Fibroblast of lung (primary cell): Measurements from ENCODE around the gene PDE8B. TPM values are rescaled to one million over a fixed set of nuclear protein-coding genes. Genes with fewer than 3 reads are reported as not detected.

Experiments used
- DNase-seq, 2 donors: peaks; one replicate each; pipeline versions ENCODE4 v3.0.0 to v3.0.0-alpha.2; 2010; ENCODE audit warnings: low read depth in 2 of 2
- H2AFZ ChIP-seq: 2 replicates; pipeline ENCODE4 v1.5.1; 2012; ENCODE audit warnings: low read length, control low read depth, inconsistent platforms
- H3K27ac ChIP-seq: 2 replicates; pipeline ENCODE4 v1.5.1; 2011; ENCODE audit warnings: low read length, control low read depth; ENCODE audit not compliant: insufficient read depth
- H3K27me3 ChIP-seq: 2 replicates; pipeline ENCODE4 v1.5.1; 2011; ENCODE audit warnings: mild to moderate bottlenecking, low read length; ENCODE audit not compliant: control insufficient read depth, insufficient read depth
- H3K36me3 ChIP-seq: 2 replicates; pipeline ENCODE4 v1.5.1; 2011; ENCODE audit warnings: low read length; ENCODE audit not compliant: control insufficient read depth, insufficient read depth
- H3K4me1 ChIP-seq: 2 replicates; pipeline ENCODE4 v1.5.1; 2011; ENCODE audit warnings: low read length; ENCODE audit not compliant: control insufficient read depth, insufficient read depth; ENCODE audit errors: extremely low read depth
- H3K4me2 ChIP-seq: 2 replicates; pipeline ENCODE4 v1.5.1; 2011; ENCODE audit warnings: low read length, control low read depth; ENCODE audit not compliant: insufficient read depth; ENCODE audit errors: extremely low read depth
- H3K4me3 ChIP-seq, 4 experiments: fragments of 200-600 bp in 1 of 4; sonication (generic) in 1 of 4; replicated peaks in 1 of 4; 2 replicates each; pipeline ENCODE4 v1.5.1; 2011 to 2016; ENCODE audit warnings: low read length in 4 of 4, low read depth in 3 of 4, mild to moderate bottlenecking in 3 of 4, control low read depth in 2 of 4, inconsistent platforms in 1 of 4, mixed read lengths in 1 of 4; ENCODE audit not compliant: insufficient read depth in 1 of 4; ENCODE audit errors: control extremely low read depth in 1 of 4
- H3K79me2 ChIP-seq: 2 replicates; pipeline ENCODE4 v1.5.1; 2012; ENCODE audit warnings: mild to moderate bottlenecking, low read length, inconsistent platforms; ENCODE audit not compliant: control insufficient read depth, insufficient read depth
- H3K9ac ChIP-seq: 2 replicates; pipeline ENCODE4 v1.5.1; 2011; ENCODE audit warnings: mild to moderate bottlenecking, low read length, control low read depth; ENCODE audit not compliant: insufficient read depth
- H3K9me3 ChIP-seq: 2 replicates; pipeline ENCODE4 v1.5.1; 2012; ENCODE audit warnings: low read depth, low read length; ENCODE audit not compliant: control insufficient read depth, insufficient read depth
- H4K20me1 ChIP-seq: 2 replicates; pipeline ENCODE4 v1.5.1; 2011; ENCODE audit warnings: low read length; ENCODE audit not compliant: control insufficient read depth, insufficient read depth; ENCODE audit errors: extremely low read depth
- EZH2 ChIP-seq: IDR thresholded peaks from 2 replicates; pipeline ENCODE4 v1.5.1; 2012; ENCODE audit warnings: low read length, control low read depth, mild to moderate bottlenecking; ENCODE audit errors: missing control alignments
- polyA plus RNA-seq, 2 donors: library from polyadenylated mRNA; depleted of rRNA in 1 of 2; stranded (reverse) in 1 of 2; unstranded in 1 of 2; fragments of >200 nt; gene quantifications; 2 replicates each; pipeline ENCODE4 v1.2.1, GENCODE V29; 2011 to 2012; ENCODE audit warnings: missing spikeins in 1 of 2
- total RNA-seq: library from RNA; depleted of rRNA; stranded (reverse); fragments of >200 nt; gene quantifications from 2 replicates; pipeline ENCODE4 v1.2.1, GENCODE V29; 2014
- TF ChIP-seq, protein P1 (sequence below), 2 donors: IDR thresholded peaks in 1 of 2; conservative IDR thresholded peaks in 1 of 2; 1 replicate in 1 of 2; 2 replicates in 1 of 2; pipeline ENCODE4 v1.5.1; 2011 to 2012; ENCODE audit warnings: low read length in 2 of 2, control low read depth in 1 of 2, inconsistent platforms in 1 of 2, low read depth in 1 of 2, mild to moderate bottlenecking in 1 of 2

The PDE8B gene
- total and polyA plus RNA-seq, 2 donors (not counting 1 experiment from before 2014, with no cell fraction given): 0.17 to 0.18 TPM

DNA sequence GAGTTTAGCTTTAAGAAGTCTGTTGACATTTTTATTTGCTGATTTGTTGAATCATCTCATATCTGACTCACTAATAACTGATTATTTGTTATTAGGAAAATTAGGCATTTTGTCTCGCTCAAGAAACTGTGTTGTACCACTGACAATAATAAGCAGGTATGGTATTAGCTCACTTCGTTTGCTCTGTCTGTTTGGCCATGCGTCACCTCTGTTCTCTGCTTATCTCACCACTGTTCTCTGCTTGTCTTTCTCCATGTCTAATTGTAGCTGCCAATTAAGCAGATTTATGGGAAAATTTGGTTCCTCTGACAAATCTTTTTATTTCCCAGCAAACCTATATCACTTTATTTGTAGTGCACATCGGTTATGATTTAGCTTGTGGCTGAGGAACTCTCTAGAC, 142.8 kb downstream of the PDE8B start:
- Histone ChIP-seq H3K27ac (no peak overlapping the region), H3K27me3 (peaks cover 9% of the 10 kb centered on the region), H3K36me3 (no peaks in the 10 kb centered on the region), H3K9ac (no peak overlapping the region), H4K20me1 (no peaks in the 10 kb centered on the region), H2AFZ (no peak overlapping the region), H3K79me2 (no peaks in the 10 kb centered on the region), H3K4me2 (no peak overlapping the region), H3K4me1 (no peaks in the 10 kb centered on the region), H3K4me3 (no peak overlapping the region), H3K9me3 (no peaks in the 10 kb centered on the region)
- DNase-seq: no peak
- TF ChIP-seq EZH2: no peak
- TF ChIP-seq, protein P1, sequence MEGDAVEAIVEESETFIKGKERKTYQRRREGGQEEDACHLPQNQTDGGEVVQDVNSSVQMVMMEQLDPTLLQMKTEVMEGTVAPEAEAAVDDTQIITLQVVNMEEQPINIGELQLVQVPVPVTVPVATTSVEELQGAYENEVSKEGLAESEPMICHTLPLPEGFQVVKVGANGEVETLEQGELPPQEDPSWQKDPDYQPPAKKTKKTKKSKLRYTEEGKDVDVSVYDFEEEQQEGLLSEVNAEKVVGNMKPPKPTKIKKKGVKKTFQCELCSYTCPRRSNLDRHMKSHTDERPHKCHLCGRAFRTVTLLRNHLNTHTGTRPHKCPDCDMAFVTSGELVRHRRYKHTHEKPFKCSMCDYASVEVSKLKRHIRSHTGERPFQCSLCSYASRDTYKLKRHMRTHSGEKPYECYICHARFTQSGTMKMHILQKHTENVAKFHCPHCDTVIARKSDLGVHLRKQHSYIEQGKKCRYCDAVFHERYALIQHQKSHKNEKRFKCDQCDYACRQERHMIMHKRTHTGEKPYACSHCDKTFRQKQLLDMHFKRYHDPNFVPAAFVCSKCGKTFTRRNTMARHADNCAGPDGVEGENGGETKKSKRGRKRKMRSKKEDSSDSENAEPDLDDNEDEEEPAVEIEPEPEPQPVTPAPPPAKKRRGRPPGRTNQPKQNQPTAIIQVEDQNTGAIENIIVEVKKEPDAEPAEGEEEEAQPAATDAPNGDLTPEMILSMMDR (conservative IDR thresholded peaks at IDR 0.05 in 1 of 2, IDR thresholded peaks at IDR 0.05 in 1 of 2; ENCODE audit: low read depth in 1 of 2, low read length in 2 of 2): no peak

- Histone ChIP-seq H3K27ac (no peak overlapping the region), H3K4me2 (no peak overlapping the region), H2AFZ (no peak overlapping the region), H3K27me3 (peaks cover 5% of the 10 kb centered on the region), H3K9me3 (no peaks in the 10 kb centered on the region), H3K36me3 (no peaks in the 10 kb centered on the region), H4K20me1 (no peaks in the 10 kb centered on the region), H3K4me1 (peaks cover 4% of the 10 kb centered on the region), H3K9ac (no peak overlapping the region), H3K79me2 (no peaks in the 10 kb centered on the region), H3K4me3 (no peak overlapping the region)
- no peak for DNase-seq
- TF ChIP-seq, protein P1 (conservative IDR thresholded peaks at IDR 0.05 in 1 of 2, IDR thresholded peaks at IDR 0.05 in 1 of 2; ENCODE audit: low read depth in 1 of 2, low read length in 2 of 2): no peak
- no peak for TF ChIP-seq EZH2
These were observed 144.0 kb downstream of the PDE8B start for GRCh38 chr5:77354454-77354853.

- Histone ChIP-seq H3K27me3 (peaks cover 5% of the 10 kb centered on the region), H4K20me1 (no peaks in the 10 kb centered on the region), H3K4me1 (peaks cover 4% of the 10 kb centered on the region), H3K36me3 (no peaks in the 10 kb centered on the region), H3K79me2 (no peaks in the 10 kb centered on the region), H3K4me3 (no peak overlapping the region), H3K9me3 (no peaks in the 10 kb centered on the region), H3K27ac (no peak overlapping the region), H3K9ac (no peak overlapping the region), H3K4me2 (no peak overlapping the region), H2AFZ (no peak overlapping the region)
- TF ChIP-seq EZH2: no peak
- TF ChIP-seq, protein P1 (conservative IDR thresholded peaks at IDR 0.05 in 1 of 2, IDR thresholded peaks at IDR 0.05 in 1 of 2; ENCODE audit: low read depth in 1 of 2, low read length in 2 of 2): no peak
- no peak for DNase-seq
These were observed 144.6 kb downstream of the PDE8B start for GRCh38 chr5:77355080-77355479.
